NT2/D1 (cell line): Measurements from ENCODE around the gene CHCHD6.

Source experiments
- SUZ12 ChIP-seq: IDR thresholded peaks from 2 replicates; pipeline ENCODE4 v1.6.1; 2011; ENCODE audit not compliant: insufficient read length, insufficient read depth; ENCODE audit errors: extremely low read depth
- YY1 ChIP-seq: IDR thresholded peaks from 2 replicates; pipeline ENCODE4 v1.6.1; 2011; ENCODE audit not compliant: insufficient read length, insufficient read depth
- ZNF274 ChIP-seq: IDR thresholded peaks from 2 replicates; pipeline ENCODE4 v1.6.1; 2011; ENCODE audit warnings: mild to moderate bottlenecking, low read depth, low read length

GRCh38 chr3:126682009-126682408, 22.0 kb upstream of the CHCHD6 start:
- no peak for TF ChIP-seq ZNF274
- no peak for TF ChIP-seq YY1
- TF ChIP-seq SUZ12 = no peak
